Left ventricle myocardium superior (tissue), 1 donor: ENCODE data around the gene STAT1. TPM values are rescaled to one million over a fixed set of nuclear protein-coding genes. Genes with fewer than 3 reads are reported as not detected.
A peak's percentile ranks its signal among the peaks of the same experiment; 100 is the strongest.

ENCODE experiments used
- ATAC-seq: fragments of 200-7000 bp; cut with Tn5 transposase; one replicate; pipeline ENCODE4 v1.9.1; 2020; ENCODE audit warnings: mild to moderate bottlenecking, moderate library complexity
- DNase-seq: peaks from one replicate; pipeline ENCODE4 v3.0.0-alpha.2; 2020
- intact Hi-C: fragments of 100-400 bp; cut with micrococcal nuclease; formaldehyde crosslinking; loops from one replicate; pipeline ENCODE4 v1.11.0; 2022
- total RNA-seq: library from RNA; stranded (reverse); fragmentation: NEBNext Ultra II Directional; extraction: Animal tissue kit (Norgen Biotek cat#: 25700); gene quantifications from one replicate; pipeline ENCODE4 v1.2.1, GENCODE V29; 2021
- donor health status: DM: no; HTN: yes; CAD: no; lungs with severe emphysema.

STAT1 gene
- total RNA-seq, 1 donor from 2014 or later: 38.3 TPM

GRCh38 chr2:191036363-191036762 lies 22.4 kb upstream of the STAT1 start:
- intact Hi-C loops: no loop called here
- no peak for DNase-seq
- no peak for ATAC-seq

- ATAC-seq (no peak), DNase-seq (no peak)
- intact Hi-C loops: no loop called here
Observed at GRCh38 chr2:191032588-191033429, 18.8 kb upstream of the STAT1 start.

GRCh38 chr2:191031256-191031655 lies 17.3 kb upstream of the STAT1 start:
- intact Hi-C loops: no loop called here
- ATAC-seq (no peak), DNase-seq (no peak)

- peak; percentile 63 for ATAC-seq
- DNase-seq: no peak
- intact Hi-C loops: no loop called here
Observed at GRCh38 chr2:191030521-191031154, 16.7 kb upstream of the STAT1 start.

- intact Hi-C loops: loop anchor here (10.0 kb wide), 1 partner anchor 175 kb away; no protein-coding TSS in a partner anchor
- no peak for DNase-seq
- no peak for ATAC-seq
Observed at GRCh38 chr2:191029280-191029950, 15.4 kb upstream of the STAT1 start.

- no peak for DNase-seq
- no peak for ATAC-seq
- intact Hi-C loops: loop anchor here (10.0 kb wide), 1 partner anchor 172 kb away; no protein-coding TSS in a partner anchor
Observed at GRCh38 chr2:191026377-191026776, 12.4 kb upstream of the STAT1 start.

- ATAC-seq: no peak
Observed at GRCh38 chr2:191025135-191025534, 11.2 kb upstream of the STAT1 start.

GRCh38 chr2:191023235-191023679 lies 9.3 kb upstream of the STAT1 start:
- intact Hi-C loops: loop anchor here (10.0 kb wide), 1 partner anchor 168 kb away; no protein-coding TSS in a partner anchor
- ATAC-seq: no peak
- DNase-seq: no peak

More at GRCh38 chr2:191025135-191025534, 11.2 kb upstream of the STAT1 start:
- intact Hi-C loops: loop anchor here (10.0 kb wide), 1 partner anchor 170 kb away; no protein-coding TSS in a partner anchor
- no peak for DNase-seq

GRCh38 chr2:191020742-191021381 lies 6.9 kb upstream of the STAT1 start:
- no peak for DNase-seq
- intact Hi-C loops: loop anchor here (10.0 kb wide), 1 partner anchor 166 kb away; no protein-coding TSS in a partner anchor
- ATAC-seq: peak; percentile 55

- intact Hi-C loops: loop anchor here (10.0 kb wide), 1 partner anchor 165 kb away; no protein-coding TSS in a partner anchor
- ATAC-seq: peak; percentile 100
- peak; percentile 96 for DNase-seq
Observed at GRCh38 chr2:191020221-191020741, 6.3 kb upstream of the STAT1 start.

GRCh38 chr2:191019376-191019775 lies 5.4 kb upstream of the STAT1 start:
- ATAC-seq (no peak), DNase-seq (no peak)
- intact Hi-C loops: no loop called here

GRCh38 chr2:191018643-191019119 lies 4.7 kb upstream of the STAT1 start:
- ATAC-seq (no peak), DNase-seq (no peak)
- intact Hi-C loops: no loop called here

GRCh38 chr2:191018048-191018447 lies 4.1 kb upstream of the STAT1 start:
- intact Hi-C loops: no loop called here
- DNase-seq (no peak), ATAC-seq (no peak)

GRCh38 chr2:191015831-191016230 lies 1.9 kb upstream of the STAT1 start:
- intact Hi-C loops: no loop called here
- no peak for ATAC-seq
- DNase-seq: no peak

GRCh38 chr2:191015239-191015638 lies 1.3 kb upstream of the STAT1 start:
- ATAC-seq (no peak), DNase-seq (no peak)
- intact Hi-C loops: no loop called here

GRCh38 chr2:191014653-191015020 lies 666 bp upstream of the STAT1 start:
- ATAC-seq (no peak), DNase-seq (no peak)
- intact Hi-C loops: no loop called here

- no peak for ATAC-seq
- intact Hi-C loops: no loop called here
- DNase-seq: no peak
Observed at GRCh38 chr2:191013682-191013931, 364 bp downstream of the STAT1 start.

- DNase-seq (no peak), ATAC-seq (peak; percentile 21)
- intact Hi-C loops: no loop called here
Observed at GRCh38 chr2:191012845-191013681, 908 bp downstream of the STAT1 start.
